Putamen (tissue), 1 donor: ENCODE measurements around the gene TMEM205.
"Not testable (repeated sequence)": the region's sequence is repeated elsewhere in the genome, so short reads cannot be mapped to it uniquely, and the experiment has no call there.

Experiments used
- DNase-seq: peaks from one replicate; pipeline ENCODE4 v3.0.0-alpha.2; 2016; ENCODE audit warnings: low spot score

TMEM205 gene

DNA sequence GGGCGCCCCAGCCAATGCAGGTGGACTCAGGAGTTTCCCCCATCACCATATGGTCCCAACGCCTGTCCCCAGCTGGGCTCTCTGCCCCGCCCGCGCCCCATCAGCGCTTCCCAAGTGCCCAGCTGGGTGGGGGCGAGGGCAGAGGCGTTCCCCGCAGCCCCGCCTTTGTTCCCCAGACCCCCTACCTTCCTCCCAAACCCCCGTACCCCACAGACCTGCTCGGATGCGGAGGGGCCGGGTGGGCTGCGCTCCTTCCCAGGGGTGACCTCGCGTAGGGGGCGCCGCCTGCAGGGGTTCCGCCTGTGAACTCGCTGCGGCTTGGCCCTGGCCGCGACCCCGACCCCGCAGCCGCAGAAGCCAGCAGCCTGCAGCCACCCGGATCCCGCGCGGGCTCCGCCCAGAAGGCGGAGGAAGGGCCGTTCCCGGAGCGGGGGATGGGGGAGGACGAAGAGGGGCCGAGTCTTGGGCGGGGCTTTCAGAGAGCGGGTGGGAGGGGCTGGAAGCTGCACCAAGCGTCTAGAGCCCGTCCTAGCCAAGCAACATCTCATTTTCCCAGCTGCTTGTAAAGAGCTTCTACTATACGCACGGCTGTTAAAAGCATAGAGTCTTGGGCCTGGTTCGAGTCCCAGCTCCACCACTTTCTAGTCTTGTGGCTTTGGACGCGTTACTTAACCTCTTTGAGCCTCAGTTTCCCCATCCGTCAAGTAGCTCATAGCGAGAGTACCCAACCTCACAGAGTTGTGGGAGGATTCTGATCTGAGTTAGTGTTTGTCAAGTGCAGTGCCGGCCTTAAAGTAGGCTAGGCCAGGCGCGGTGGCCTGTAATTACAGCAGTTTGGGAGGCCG is 6.6 kb downstream of the TMEM205 start, which contains the start of gene RAB3D:
TSS of gene RAB3D (minus strand) at position 404 of the 845 bp plus-strand sequence. CDS start 2,258 bp downstream, outside the sequence.
- DNase-seq: peak; percentile 85

DNA sequence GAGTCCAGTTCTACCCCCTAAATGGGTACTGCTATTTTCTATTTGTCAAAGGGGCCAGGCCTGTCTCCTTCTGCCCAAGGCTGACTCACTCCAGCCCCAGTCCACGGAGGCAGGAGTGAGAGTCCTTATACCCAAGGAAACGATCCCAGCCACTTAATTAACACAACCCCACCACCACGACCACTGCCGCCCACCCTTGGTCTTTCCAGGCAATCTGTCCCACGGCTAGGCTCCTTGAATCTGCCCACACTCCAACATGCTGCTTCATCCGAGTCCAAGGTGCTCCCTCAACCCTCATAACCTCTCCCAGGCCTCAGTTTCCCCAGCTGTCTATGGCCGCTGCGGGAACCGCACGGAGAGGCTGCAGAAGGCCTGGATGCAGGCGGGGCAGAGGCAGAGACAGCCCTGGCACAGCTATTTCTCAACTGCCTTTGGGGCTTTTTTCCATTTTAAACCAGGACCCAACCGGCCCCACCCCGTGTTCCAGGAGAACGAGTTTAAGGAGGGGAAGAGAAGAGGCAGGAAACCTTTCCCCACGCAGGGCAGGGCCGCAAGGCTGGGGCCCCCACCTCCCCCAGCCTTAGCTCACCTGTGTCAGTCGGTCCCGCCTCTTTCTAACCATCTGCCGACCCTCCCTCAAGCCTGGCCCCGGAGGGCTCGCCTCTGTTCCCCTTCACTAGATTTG is 7.4 kb downstream of the TMEM205 start:
- DNase-seq: no peak

DNA sequence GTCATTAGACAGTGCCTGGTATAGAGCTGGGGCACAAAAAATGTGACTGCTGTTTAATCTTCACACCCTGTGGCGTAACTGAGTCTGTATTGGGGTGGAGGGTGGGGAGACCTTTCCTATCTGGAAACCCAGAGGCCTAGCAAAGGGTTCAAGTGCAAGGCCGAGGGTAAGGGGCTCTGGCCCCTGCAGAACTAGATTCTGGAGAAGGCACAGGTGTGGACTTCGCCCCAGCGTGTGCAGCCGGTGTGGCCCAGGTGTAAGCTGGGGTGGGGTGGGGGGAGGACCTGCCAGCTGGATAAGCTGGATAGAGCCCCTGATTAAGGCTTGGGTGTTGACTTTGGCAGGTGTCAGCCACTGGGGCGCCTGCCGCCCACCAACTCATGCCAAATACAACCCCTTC is 7.9 kb downstream of the TMEM205 start:
- no peak for DNase-seq

DNA sequence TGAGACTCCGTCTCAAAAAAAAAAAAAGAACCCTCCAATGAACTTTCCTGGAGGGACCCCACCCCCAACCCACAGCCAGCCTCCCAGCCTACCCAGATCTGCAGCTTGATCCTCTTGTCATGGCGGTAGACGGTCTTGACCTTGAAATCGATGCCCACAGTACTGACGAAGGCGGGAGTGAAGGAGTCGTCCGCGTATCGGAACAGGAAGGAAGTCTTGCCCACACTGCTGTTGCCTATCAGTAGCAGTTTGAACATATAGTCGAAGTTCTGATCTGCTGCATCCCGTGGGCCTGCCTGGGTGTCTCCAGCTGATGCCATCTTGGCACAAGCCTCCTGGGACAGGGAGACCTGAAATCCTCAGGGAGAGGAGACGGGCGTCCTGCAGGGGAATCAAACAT is 9.0 kb downstream of the TMEM205 start:
- no peak for DNase-seq

DNA sequence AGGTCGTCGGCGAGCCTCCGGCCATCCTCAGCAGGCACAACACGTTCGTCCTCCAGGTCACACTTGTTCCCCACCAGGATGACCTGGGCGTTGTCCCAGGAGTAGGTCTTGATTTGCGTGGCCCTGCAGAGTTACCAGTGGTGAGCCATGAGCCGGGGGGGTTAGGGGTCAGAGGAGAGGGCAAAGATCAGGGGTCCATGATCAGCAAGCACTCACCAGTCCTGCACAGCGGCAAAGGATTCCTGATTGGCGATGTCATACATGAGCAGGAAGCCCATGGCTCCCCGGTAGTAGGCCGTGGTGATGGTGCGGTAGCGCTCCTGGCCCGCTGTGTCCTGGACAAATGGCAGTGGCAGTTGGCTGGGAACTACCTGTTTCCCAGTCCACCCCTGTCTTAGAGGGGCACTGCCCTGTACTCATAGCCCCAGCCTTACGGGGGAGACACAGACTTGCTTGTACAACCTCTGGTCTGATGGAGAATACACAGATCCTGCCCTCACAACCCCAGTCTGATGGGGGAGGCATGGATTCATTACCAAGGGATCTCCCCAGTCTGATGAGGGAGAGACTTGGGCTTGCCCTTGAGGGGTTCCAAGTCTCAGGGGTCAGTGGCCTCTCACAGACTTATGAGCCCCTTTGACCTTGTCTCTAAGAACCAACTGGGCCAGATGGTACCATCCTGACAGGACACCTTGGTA is 10.5 kb downstream of the TMEM205 start:
- DNase-seq: no peak

DNA sequence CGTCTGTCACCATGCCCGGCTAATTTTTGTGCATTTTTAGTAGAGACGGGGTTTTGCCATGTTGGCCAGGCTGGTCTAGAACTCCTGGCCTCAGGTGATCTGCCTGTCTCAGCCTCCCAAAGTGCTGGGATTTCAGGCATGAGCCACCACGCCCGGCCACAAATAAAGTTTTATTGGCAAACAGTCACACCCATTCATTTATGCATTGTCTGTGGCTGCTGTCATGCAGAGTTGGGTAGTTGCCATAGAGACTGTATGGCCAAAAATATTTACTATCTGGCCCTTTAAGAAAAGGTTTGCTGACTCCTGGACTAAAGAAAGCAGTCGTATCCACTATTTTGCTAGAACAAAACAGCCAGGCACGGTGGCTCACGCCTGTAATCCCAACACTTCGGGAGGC is 12.2 kb downstream of the TMEM205 start:
- not testable (repeated sequence) for DNase-seq

DNA sequence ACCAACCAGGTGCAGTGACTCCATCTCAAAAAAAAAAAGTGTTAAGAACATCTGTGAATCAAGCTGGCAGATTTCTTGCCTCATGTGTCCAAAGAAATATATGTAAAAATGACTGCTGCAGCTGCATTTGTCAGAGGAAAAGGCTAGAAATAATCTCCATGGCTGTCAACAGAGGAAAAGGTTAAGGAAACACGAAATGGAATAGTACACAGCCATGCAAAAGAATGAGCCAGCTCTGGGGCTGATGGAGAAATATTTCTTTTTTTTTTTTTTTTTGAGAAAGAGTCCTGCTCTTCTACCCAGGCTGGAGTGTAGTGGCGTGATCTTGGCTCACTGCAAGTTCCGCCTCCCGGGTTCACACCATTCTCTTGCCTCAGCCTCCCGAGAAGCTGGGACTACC is 13.2 kb downstream of the TMEM205 start:
- DNase-seq: no peak

DNA sequence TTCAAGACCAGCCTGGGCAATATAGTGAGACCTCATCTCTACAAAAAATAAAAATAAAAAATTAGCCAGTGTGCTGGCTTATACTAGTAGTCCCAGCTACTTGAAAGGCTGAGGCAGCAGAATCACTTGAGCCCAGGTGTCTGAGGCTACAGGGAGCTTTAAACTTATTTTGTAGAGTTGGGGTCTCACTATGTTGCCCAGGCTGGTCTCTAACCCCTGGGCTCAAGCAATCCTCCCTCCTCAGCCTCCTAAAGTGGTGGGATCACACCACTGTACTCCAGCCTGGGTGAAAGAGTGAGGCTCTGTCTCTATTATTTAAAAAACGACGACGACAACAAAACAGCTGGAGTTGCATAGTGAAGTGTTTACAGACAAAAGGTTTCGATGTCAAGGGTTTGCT is 14.6 kb downstream of the TMEM205 start:
- no peak for DNase-seq

DNA sequence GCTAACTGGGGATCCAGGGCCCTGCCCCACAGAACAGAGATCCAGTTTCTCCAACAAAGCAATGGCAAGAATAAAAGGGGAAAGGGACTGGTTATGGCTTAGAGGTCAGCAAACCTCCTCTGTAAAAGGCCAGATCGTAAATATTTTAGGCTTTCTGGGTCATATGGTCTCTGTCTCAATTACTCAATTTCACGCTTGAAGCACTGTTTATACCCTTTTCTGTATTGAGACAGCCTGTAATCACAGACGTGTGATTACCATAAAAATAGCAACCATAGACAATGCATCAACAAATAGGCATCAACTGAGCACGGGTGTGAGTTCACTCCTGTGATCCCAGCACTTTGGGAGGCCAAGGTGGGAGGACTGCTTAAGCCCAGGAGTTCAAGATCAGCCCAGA is 15.9 kb downstream of the TMEM205 start:
- DNase-seq: no peak

DNA sequence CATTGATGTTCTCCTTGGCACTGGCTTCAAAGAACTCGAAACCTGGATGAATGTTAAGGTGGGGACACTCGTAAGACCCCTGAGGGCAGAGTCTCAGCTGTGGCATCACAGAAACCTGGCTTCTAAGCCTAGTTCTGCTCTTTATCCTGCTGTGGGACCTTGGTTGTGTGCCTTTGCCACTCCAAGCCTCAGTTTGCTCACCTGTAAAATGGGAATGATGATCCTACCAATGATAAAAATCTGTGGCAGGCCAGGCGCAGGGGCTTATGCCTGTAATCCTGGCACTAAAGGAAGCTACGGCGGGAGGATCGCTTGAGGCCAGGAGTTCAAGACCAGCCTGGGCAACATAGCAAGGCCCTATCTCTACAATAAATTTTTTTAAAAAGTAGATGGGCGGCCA is 20.5 kb downstream of the TMEM205 start:
- DNase-seq: no peak

DNA sequence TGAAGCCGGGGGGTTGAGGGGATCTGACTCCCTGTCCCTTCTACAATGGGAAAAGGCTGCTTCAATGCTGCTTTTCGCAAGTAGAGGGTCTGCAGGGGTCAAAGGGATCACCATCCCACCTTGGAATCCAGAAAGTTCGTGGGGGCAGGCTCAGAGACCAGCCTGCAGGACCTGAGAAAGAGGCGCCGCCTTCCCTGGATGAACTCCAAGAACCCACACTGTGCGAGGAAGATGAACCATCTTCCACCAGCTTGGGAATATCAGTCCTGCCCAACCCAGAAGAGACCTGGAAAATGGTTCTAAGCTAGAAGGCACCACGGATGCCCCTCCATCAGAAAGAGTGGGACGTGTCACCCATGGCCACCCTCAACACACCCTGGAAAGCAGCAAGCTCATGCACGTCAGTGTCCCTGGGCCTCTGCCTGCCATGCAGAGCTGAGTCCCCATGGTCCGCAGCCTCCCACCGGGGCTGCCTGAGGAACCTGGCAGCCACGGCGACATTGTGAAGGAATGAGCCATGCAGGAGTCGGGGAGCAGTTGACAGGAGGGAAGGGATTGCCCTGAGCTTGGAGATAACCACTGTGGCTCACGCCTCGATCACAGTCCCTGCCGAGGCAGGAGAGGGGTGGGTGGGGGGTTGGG is 21.2 kb downstream of the TMEM205 start:
- no peak for DNase-seq

DNA sequence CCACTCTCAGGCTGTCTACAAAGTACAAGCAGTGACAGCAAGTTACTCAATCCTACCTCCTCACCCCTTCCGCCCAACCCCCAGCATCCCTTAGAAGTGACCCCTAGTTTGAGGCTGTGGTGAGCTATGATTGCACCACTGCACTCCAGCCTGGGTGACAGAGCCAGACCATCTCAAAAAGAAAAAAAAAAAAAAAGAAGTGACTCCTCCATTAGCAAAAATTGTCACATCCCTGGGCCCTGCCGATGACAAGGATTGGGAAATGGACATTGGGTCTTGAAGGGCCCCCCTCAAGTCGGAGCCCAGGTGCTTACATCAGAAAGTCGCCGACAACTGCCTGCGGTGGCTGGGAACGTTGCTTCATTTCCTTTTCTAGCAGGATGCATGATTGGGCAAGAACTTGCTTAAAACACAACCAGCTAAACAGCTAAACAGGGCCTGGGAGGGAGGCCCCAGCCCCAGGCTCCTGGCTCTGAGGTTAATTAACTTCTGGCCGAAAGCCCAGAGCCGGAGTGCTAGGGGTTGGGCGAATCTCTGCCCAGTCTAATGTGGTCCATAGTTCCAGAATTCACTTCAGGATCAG is 21.9 kb downstream of the TMEM205 start:
- peak; percentile 53 for DNase-seq

DNA sequence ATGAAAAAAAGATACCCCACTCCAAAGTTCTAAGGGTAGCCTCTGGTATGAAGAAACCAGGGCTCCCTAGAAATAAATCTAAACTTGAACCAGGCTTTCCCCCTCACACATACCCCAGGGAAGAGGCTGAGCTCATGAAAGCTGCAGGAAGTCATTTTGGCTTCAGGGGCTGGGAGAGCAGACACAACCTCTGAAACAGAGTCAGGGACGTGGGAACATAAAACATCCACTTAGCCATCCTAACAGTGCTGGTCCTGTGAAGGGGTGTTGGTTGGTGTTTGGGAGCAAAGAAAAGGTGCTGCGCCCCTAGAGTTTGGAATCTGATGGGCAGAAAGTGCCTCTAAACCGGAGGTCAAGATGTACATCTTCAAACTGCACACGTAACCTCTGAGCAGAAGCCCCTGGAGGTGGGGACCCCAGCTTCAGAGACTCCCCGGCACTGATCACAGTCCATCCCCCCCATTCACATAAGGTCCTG is 22.4 kb downstream of the TMEM205 start:
- DNase-seq: no peak

DNA sequence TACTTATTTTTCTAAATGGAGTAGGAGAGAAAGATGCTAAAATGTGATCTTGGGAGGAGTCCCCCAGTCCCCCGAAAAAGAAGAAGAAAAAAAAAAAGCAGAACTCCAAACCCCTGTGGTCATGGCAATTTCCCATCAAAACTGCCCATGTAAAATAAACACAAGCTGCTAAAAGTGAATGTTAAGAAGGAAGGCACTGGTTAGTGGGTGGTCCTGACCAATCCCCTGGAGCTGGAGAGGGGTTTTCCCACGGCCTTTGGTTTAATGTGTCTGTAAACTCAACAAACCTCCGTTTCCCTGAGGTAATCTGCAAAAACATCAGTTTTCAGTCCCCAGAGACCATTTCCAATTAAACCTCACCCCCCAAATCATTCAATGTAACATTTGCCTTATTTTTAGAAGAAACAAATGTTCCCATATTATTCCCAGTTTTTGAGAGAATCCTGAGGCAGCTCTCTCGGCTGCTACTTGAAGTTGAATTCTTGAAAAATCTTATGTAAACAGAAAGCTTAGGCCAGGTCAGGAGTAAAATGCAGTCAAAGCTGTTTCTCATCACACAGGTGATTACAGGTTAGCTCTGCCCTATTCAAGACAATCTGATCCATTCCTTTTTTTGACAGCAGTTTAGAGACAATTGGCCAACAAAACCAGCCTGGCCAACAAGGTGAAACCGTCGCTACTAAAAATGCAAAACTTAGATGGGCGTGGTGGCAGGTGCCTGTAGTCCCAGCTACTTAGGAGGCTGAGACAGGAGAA is 23.6 kb downstream of the TMEM205 start:
- no peak for DNase-seq

DNA sequence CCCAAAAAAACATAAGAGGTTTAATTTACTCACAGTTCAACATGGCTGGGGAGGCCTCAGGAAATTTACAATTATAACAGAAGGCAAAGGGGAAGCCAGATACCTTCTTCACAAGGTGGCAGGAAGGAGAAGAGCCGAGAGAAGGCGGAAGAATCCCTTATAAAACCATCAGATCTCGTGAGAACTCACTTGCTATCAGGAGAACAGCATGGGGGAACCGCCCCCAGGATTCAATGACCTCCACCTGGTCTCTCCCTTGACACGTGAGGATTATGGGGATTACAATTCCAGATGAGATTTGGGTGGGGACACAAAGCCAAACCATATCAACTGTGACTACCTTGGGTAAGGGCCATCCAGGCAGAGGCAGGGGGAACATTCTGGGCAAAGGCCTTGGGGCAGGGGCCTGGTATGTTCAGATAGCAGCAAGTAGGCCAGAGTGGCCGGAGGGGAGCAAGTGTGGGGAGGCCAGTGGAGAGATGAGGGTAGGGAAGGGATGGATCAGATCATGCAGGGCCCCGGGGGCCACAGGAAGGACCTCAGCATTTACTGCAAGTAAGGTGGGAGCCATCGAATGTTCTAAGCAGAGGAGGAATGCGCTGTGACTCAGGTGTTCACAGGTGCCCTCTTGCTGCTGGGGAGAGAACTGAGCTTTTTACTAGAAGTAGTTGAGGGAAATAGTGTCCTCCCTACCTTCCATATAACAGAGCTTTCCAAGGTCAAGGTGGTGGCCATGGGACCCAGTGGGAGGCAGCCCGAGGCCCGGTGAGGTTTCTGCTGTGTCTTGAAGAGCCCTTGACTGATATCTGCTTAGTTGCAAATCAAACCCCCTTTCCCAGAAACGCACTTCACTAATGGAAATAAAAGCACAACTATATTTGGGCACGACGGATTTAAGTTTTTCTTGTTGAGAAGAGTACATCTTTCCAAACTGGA is 24.6 kb downstream of the TMEM205 start:
- DNase-seq: no peak

DNA sequence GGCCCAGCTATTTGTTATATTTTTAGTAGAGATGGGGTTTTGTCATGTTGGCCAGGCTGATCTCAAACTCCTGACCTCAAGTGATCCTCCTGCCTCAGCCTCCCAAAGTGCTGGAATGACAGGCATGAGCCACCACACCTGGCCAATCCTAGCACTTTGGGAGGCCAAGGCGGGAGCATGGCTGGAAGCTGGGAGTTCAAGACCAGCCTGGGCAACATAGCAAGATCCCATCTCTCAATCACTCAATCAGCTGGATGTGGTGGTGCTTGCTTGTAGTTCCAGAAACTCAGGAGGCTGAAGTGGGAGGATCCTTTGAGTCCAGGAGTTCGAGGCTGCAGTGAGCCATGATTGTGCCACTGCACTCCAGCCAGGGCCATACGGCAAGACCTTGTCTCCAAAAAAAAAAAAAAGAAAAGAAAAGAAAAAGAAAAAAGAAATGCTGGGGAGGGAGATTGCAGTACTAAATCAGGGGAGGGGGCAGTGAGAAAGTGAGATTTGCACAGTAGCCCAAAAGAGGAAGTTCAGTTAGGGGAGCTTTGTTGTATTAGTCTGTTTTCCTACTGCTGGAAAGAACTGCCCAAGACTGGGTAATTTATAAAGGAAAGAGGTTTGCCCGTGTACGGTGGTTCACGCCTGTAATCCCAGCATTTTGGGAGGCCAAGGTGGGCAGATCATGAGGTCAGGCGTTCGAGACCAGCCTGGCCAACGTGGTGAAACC is 25.6 kb downstream of the TMEM205 start:
- not testable (repeated sequence) for DNase-seq

DNA sequence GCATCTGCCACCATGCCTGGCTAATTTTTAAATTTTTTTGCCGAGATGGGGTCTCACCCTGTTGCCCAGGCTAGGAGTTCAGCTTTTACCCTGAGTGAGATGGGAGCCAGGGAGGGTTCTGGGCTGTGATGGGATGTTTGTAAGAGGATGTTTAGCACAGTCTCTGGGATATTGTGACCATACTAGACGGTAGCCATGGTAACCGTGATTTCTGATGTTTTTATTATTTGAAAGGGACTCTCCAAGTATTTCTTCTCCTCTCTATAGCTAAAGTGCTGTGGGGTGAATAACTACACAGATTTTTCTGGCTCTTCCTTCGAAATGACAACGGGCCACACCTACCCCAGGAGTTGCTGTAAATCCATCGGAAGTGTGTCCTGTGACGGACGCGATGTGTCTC is 39.7 kb downstream of the TMEM205 start:
- DNase-seq: no peak

DNA sequence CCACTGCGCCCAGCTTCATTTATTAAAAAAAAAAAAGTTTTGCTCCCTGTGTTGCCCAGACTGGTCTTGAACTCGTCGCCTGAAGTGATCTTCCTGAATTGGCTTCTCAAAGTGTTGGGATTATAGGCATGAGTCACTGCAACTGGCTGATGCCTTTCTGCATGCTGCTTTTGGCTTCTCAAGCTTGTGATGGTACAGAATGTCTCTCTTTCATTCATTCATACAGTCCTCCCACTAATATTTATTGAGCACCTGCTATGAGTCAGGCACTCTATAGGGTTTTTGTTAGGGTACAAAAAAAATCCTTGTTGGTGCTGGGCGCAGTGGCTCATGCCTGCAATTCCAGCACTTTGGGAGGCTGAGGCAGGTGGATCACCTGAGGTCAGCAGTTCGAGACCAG is 41.1 kb downstream of the TMEM205 start:
- DNase-seq: no peak

DNA sequence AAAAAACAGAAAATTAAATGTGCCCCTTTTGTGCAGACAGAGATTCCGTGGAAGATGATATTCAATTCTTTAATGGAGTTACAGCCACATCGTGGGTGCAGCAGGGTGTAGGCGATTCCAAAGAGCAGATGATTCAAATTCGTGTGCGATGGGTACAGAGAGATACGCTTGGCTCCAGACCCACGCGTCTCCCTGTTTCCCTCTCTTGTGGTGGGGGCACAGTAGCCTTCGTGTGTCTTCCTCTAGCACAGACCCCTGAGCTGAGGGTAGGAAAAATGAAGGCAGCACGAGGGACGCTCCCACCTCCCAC is 45.3 kb downstream of the TMEM205 start:
- peak; percentile 64 for DNase-seq
